Liver (tissue), 9 donors: ENCODE data around the gene RAMAC. TPM values are rescaled to one million over a fixed set of nuclear protein-coding genes. Genes with fewer than 3 reads are reported as not detected.

Experiments
- DNase-seq: peaks from one replicate; pipeline ENCODE4 v3.0.0-alpha.2; 2017; ENCODE audit warnings: low spot score
- H3K27ac ChIP-seq, 2 donors: one replicate each; pipeline ENCODE4 v1.7.0; 2013; ENCODE audit warnings: inconsistent platforms in 2 of 2, low read length in 2 of 2, control low read depth in 1 of 2, low read depth in 1 of 2, mild to moderate bottlenecking in 1 of 2
- H3K27me3 ChIP-seq, 4 donors: one replicate each; pipeline versions ENCODE4 v1.6.1 to v1.7.0; 2013; ENCODE audit warnings: low read length in 3 of 4, inconsistent platforms in 1 of 4, mild to moderate bottlenecking in 1 of 4, moderate library complexity in 1 of 4; ENCODE audit not compliant: control insufficient read depth in 4 of 4, insufficient read depth in 4 of 4
- H3K36me3 ChIP-seq, 4 donors: one replicate each; pipeline versions ENCODE4 v1.6.1 to v1.7.0; 2013; ENCODE audit warnings: low read length in 3 of 4, mild to moderate bottlenecking in 3 of 4, low read depth in 1 of 4, moderate library complexity in 1 of 4; ENCODE audit not compliant: control insufficient read depth in 4 of 4, insufficient read depth in 3 of 4
- H3K4me1 ChIP-seq, 4 donors: one replicate each; pipeline versions ENCODE4 v1.6.1 to v1.7.0; 2013; ENCODE audit warnings: low read length in 3 of 4, mild to moderate bottlenecking in 3 of 4, moderate library complexity in 1 of 4; ENCODE audit not compliant: control insufficient read depth in 4 of 4, insufficient read depth in 4 of 4
- H3K4me3 ChIP-seq, 3 donors: one replicate each; pipeline versions ENCODE4 v1.6.1 to v1.7.0; 2013; ENCODE audit warnings: low read length in 3 of 3, control low read depth in 1 of 3, low read depth in 1 of 3, mild to moderate bottlenecking in 1 of 3
- H3K9ac ChIP-seq, 2 donors: one replicate each; pipeline ENCODE4 v1.7.0; 2013; ENCODE audit warnings: low read length in 2 of 2, mild to moderate bottlenecking in 2 of 2, moderate library complexity in 2 of 2, control low read depth in 1 of 2, low read depth in 1 of 2
- H3K9me3 ChIP-seq, 4 donors: one replicate each; pipeline versions ENCODE4 v1.6.1 to v1.7.0; 2013; ENCODE audit warnings: low read length in 3 of 4; ENCODE audit not compliant: control insufficient read depth in 4 of 4
- ATF3 ChIP-seq: IDR thresholded peaks from 2 replicates; pipeline ENCODE4 v1.6.1; 2016; ENCODE audit warnings: antibody characterized with exemption
- EGR1 ChIP-seq, 2 donors: IDR thresholded peaks; 2 replicates each; pipeline ENCODE4 v1.6.1; 2016 to 2018; ENCODE audit warnings: antibody characterized with exemption in 2 of 2, low read depth in 2 of 2
- FOXA1 ChIP-seq: IDR thresholded peaks from 2 replicates; pipeline ENCODE4 v1.6.1; 2016; ENCODE audit warnings: antibody characterized with exemption
- GABPA ChIP-seq, 2 donors: IDR thresholded peaks in 1 of 2; conservative IDR thresholded peaks in 1 of 2; 2 replicates each; pipeline ENCODE4 v1.6.1; 2016; ENCODE audit warnings: antibody characterized with exemption in 2 of 2, mild to moderate bottlenecking in 1 of 2, moderate library complexity in 1 of 2
- HNF4A ChIP-seq, 2 donors: conservative IDR thresholded peaks; 2 replicates each; pipeline ENCODE4 v1.6.1; 2016; ENCODE audit warnings: antibody characterized with exemption in 2 of 2, mild to moderate bottlenecking in 2 of 2
- HNF4G ChIP-seq: IDR thresholded peaks from 2 replicates; pipeline ENCODE4 v1.6.1; 2016; ENCODE audit warnings: antibody characterized with exemption
- JUND ChIP-seq, 2 donors: IDR thresholded peaks; 2 replicates each; pipeline ENCODE4 v1.6.1; 2016; ENCODE audit warnings: antibody characterized with exemption in 2 of 2
- NR2F2 ChIP-seq: IDR thresholded peaks from 2 replicates; pipeline ENCODE4 v1.6.1; 2016; ENCODE audit warnings: antibody characterized with exemption
- RAD21 ChIP-seq, 2 donors: IDR thresholded peaks; 2 replicates each; pipeline ENCODE4 v1.6.1; 2016; ENCODE audit warnings: antibody characterized with exemption in 2 of 2, mild to moderate bottlenecking in 2 of 2
- REST ChIP-seq: IDR thresholded peaks from 2 replicates; pipeline ENCODE4 v1.6.1; 2016; ENCODE audit warnings: antibody characterized with exemption, mild to moderate bottlenecking
- RXRA ChIP-seq, 2 donors: IDR thresholded peaks; 2 replicates each; pipeline ENCODE4 v1.6.1; 2017 to 2018; ENCODE audit warnings: antibody characterized with exemption in 2 of 2, mild to moderate bottlenecking in 1 of 2
- SP1 ChIP-seq: IDR thresholded peaks from 2 replicates; pipeline ENCODE4 v1.6.1; 2018; ENCODE audit warnings: antibody characterized with exemption, mild to moderate bottlenecking
- TAF1 ChIP-seq: conservative IDR thresholded peaks from 2 replicates; pipeline ENCODE4 v1.6.1; 2016; ENCODE audit warnings: antibody characterized with exemption, mild to moderate bottlenecking
- YY1 ChIP-seq: IDR thresholded peaks from 2 replicates; pipeline ENCODE4 v1.6.1; 2016; ENCODE audit warnings: antibody characterized with exemption, mild to moderate bottlenecking
- WGBS: extraction: QIAGEN DNeasy Blood & Tissue Kit; methylation state at CpG from one replicate; pipeline ENCODE4 v1.1.7; 2013; 5-methylcytosine and 5-hydroxymethylcytosine counted together
- polyA plus RNA-seq, 2 donors: library from polyadenylated mRNA; stranded (reverse) in 1 of 2; unstranded in 1 of 2; fragments of 200-250 nt in 1 of 2; fragments of >200 nt in 1 of 2; fragmentation: Nextera tagmentation in 1 of 2; extraction: Ambion mirVana in 1 of 2; gene quantifications; one replicate each; pipeline versions ENCODE4 v1.2.1 to v1.2.3, GENCODE V29; 2013 to 2015
- total RNA-seq, 2 donors: library from RNA; depleted of rRNA; stranded (reverse); fragments of >200 nt; gene quantifications; one replicate each; pipeline ENCODE4 v1.2.3, GENCODE V29; 2014
- TF ChIP-seq, protein P1 (sequence below): IDR thresholded peaks from 2 replicates; pipeline ENCODE4 v1.6.1; 2016; ENCODE audit warnings: antibody characterized with exemption
- TF ChIP-seq, protein P2 (sequence below): fragments of 150-350 bp; IDR thresholded peaks from 2 replicates; pipeline ENCODE4 v1.5.1; 2017; ENCODE audit warnings: improper control_type of control experiment, low read depth, low read length; ENCODE audit not compliant: missing input control
- TF ChIP-seq, protein P3 (sequence below): IDR thresholded peaks from 2 replicates; pipeline ENCODE4 v1.6.1; 2016; ENCODE audit warnings: antibody characterized with exemption
- donor health status: healthy.
- donor health status: healthy.
- donor health status: healthy.
- donor health status: healthy.
- donor health status: healthy.

RAMAC gene
- total and polyA plus RNA-seq, 4 donors, result 10.0 to 26.1 (median 16.6) TPM

DNA sequence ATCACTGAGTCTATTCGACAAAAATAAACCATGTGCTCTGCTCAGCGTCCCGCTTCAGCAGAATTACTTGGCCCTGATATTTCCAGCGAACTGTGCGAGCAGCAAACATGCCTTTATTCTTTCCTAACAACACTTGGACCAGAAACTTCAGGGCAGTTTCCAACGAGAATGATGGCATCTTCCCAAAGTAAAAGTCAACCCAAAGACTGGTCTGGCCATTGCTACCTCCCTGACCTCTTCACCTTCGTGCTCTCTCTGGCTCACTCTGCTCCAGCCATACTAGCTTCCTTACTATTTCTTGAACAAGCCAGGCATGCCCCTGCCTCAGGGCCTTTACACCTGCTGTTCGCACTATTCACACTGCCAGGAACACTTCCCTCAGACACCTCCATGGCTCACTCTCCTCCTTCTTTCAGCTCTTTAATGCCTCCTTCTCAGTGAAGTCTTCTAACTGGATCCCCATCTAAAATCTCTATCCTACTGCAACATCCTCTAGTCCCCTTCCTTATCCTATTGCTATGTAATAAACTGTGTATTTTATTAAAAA lies 39.8 kb upstream of the RAMAC start:
- no peak for DNase-seq
- H3K27me3 ChIP-seq, result no peaks in the 10 kb centered on the region
- no peaks in the 10 kb centered on the region for H3K9me3 ChIP-seq
- H3K4me1 ChIP-seq, result peaks cover 0 to 54% (median 18%) of the 10 kb centered on the region in 4 donors
- H3K36me3 ChIP-seq, result no peaks in the 10 kb centered on the region
- H3K27ac ChIP-seq, result no peak overlapping the region
- 47% methylated on average over 8 of the region's 8 CpGs for WGBS
- no peak overlapping the region for H3K4me3 ChIP-seq
- TF ChIP-seq GABPA (IDR thresholded peaks at IDR 0.05 in 1 of 2, conservative IDR thresholded peaks at IDR 0.05 in 1 of 2), result no peak
- no peak for TF ChIP-seq RAD21 (IDR thresholded peaks at IDR 0.05)
- no peak for TF ChIP-seq TAF1
- no peak for TF ChIP-seq REST
- no peak for TF ChIP-seq FOXA1
- no peak for TF ChIP-seq SP1
- no peak for TF ChIP-seq HNF4A (conservative IDR thresholded peaks at IDR 0.05)
- no peak for TF ChIP-seq ATF3
- no peak for TF ChIP-seq YY1
- no peak for TF ChIP-seq EGR1 (IDR thresholded peaks at IDR 0.05; ENCODE audit: low read depth in 2 of 2)
- no peak overlapping the region for H3K9ac ChIP-seq

- Histone ChIP-seq H3K4me1 (peaks cover 0 to 39% (median 20%) of the 10 kb centered on the region in 4 donors), H3K9me3 (no peaks in the 10 kb centered on the region), H3K27ac (no peak overlapping the region), H3K4me3 (no peak overlapping the region), H3K36me3 (no peaks in the 10 kb centered on the region), H3K9ac (peak overlapping the region in 1 of 2 donors; percentile 61), H3K27me3 (no peaks in the 10 kb centered on the region)
- no peak for DNase-seq
- no peak for TF ChIP-seq JUND (IDR thresholded peaks at IDR 0.05)
- TF ChIP-seq, protein P1, sequence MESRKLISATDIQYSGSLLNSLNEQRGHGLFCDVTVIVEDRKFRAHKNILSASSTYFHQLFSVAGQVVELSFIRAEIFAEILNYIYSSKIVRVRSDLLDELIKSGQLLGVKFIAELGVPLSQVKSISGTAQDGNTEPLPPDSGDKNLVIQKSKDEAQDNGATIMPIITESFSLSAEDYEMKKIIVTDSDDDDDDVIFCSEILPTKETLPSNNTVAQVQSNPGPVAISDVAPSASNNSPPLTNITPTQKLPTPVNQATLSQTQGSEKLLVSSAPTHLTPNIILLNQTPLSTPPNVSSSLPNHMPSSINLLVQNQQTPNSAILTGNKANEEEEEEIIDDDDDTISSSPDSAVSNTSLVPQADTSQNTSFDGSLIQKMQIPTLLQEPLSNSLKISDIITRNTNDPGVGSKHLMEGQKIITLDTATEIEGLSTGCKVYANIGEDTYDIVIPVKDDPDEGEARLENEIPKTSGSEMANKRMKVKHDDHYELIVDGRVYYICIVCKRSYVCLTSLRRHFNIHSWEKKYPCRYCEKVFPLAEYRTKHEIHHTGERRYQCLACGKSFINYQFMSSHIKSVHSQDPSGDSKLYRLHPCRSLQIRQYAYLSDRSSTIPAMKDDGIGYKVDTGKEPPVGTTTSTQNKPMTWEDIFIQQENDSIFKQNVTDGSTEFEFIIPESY, result no peak
- no peak for TF ChIP-seq ATF3
- TF ChIP-seq REST, result no peak
- TF ChIP-seq, protein P2, sequence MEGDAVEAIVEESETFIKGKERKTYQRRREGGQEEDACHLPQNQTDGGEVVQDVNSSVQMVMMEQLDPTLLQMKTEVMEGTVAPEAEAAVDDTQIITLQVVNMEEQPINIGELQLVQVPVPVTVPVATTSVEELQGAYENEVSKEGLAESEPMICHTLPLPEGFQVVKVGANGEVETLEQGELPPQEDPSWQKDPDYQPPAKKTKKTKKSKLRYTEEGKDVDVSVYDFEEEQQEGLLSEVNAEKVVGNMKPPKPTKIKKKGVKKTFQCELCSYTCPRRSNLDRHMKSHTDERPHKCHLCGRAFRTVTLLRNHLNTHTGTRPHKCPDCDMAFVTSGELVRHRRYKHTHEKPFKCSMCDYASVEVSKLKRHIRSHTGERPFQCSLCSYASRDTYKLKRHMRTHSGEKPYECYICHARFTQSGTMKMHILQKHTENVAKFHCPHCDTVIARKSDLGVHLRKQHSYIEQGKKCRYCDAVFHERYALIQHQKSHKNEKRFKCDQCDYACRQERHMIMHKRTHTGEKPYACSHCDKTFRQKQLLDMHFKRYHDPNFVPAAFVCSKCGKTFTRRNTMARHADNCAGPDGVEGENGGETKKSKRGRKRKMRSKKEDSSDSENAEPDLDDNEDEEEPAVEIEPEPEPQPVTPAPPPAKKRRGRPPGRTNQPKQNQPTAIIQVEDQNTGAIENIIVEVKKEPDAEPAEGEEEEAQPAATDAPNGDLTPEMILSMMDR, result no peak
- TF ChIP-seq SP1, result no peak
- no peak for TF ChIP-seq HNF4G
- TF ChIP-seq RXRA (IDR thresholded peaks at IDR 0.05), result no peak
- TF ChIP-seq, protein P3, sequence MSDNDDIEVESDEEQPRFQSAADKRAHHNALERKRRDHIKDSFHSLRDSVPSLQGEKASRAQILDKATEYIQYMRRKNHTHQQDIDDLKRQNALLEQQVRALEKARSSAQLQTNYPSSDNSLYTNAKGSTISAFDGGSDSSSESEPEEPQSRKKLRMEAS, result no peak
- no peak for TF ChIP-seq YY1
- TF ChIP-seq TAF1, result no peak
- no peak for TF ChIP-seq NR2F2
- TF ChIP-seq RAD21 (IDR thresholded peaks at IDR 0.05), result no peak
- 79% methylated on average over 5 of the region's 5 CpGs for WGBS
Observed at GRCh38 chr15:82950295-82950694, 35.7 kb upstream of the RAMAC start.
